Measurements from ENCODE around the gene ICAM3.

Gene ICAM3

DNA sequence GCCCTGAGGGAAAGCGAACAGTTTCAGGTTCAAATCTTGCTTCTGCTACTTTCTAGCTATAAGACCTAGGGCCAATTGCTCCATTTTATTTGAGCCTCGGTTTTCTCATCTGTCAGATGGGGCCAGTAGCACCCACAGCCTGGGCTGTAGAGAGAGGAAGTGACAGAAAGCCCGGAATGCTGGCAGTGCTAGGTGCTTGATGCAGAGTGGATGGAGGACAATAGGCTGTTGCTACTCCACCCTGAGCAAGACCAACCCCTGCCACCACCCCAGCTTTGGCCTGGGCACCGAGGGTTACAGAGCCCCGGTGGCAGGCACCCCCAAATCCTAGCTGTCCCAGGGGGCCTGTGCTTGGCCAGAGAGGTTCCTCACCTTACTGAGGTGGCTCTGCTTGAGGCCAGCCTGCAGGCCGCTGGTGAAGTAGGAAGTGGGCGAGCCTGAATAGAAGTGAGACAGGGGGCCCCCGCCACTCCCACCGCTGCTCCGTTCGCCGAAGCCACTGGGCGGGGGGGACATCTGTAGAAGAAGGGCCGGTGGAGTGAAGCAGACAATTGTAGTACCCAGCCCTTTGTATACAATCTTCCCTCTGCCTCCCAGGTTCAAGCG lies 21.5 kb downstream of the ICAM3 start:
- Histone ChIP-seq H3K4me1 (ENCODE audit: insufficient read depth, low read length, severe bottlenecking) (peaks cover 16% of the 10 kb centered on the region), H3K9me2 (ENCODE audit: low read depth, low read length) (no peaks in the 10 kb centered on the region), H3K27ac (ENCODE audit: low read depth, low read length, poor library complexity, severe bottlenecking) (no peak overlapping the region), H3K36me3 (ENCODE audit: insufficient read depth, low read length) (peaks cover 69% of the 10 kb centered on the region), H2AFZ (ENCODE audit: low read length) (no peak overlapping the region), H3K4me2 (ENCODE audit: low read length) (no peak overlapping the region), H3K4me3 (ENCODE audit: low read depth, low read length, poor library complexity, severe bottlenecking) (no peak overlapping the region), H3K9me3 (ENCODE audit: low read length) (no peaks in the 10 kb centered on the region), H3K27me3 (ENCODE audit: insufficient read depth, low read length) (no peaks in the 10 kb centered on the region), H3F3A (ENCODE audit: insufficient read depth, low read length) (no peaks in the 10 kb centered on the region), H3K9ac (ENCODE audit: low read length) (no peak overlapping the region), H3K79me2 (ENCODE audit: insufficient read depth, low read length) (no peaks in the 10 kb centered on the region), H4K20me1 (ENCODE audit: insufficient read depth, low read length) (no peaks in the 10 kb centered on the region)
- TF ChIP-seq, protein P1, sequence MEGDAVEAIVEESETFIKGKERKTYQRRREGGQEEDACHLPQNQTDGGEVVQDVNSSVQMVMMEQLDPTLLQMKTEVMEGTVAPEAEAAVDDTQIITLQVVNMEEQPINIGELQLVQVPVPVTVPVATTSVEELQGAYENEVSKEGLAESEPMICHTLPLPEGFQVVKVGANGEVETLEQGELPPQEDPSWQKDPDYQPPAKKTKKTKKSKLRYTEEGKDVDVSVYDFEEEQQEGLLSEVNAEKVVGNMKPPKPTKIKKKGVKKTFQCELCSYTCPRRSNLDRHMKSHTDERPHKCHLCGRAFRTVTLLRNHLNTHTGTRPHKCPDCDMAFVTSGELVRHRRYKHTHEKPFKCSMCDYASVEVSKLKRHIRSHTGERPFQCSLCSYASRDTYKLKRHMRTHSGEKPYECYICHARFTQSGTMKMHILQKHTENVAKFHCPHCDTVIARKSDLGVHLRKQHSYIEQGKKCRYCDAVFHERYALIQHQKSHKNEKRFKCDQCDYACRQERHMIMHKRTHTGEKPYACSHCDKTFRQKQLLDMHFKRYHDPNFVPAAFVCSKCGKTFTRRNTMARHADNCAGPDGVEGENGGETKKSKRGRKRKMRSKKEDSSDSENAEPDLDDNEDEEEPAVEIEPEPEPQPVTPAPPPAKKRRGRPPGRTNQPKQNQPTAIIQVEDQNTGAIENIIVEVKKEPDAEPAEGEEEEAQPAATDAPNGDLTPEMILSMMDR (IDR thresholded peaks at IDR 0.05; ENCODE audit: low read length) = no peak
- TF ChIP-seq EZH2 (IDR thresholded peaks at IDR 0.05; ENCODE audit: borderline replicate concordance, low read length) = no peak

DNA sequence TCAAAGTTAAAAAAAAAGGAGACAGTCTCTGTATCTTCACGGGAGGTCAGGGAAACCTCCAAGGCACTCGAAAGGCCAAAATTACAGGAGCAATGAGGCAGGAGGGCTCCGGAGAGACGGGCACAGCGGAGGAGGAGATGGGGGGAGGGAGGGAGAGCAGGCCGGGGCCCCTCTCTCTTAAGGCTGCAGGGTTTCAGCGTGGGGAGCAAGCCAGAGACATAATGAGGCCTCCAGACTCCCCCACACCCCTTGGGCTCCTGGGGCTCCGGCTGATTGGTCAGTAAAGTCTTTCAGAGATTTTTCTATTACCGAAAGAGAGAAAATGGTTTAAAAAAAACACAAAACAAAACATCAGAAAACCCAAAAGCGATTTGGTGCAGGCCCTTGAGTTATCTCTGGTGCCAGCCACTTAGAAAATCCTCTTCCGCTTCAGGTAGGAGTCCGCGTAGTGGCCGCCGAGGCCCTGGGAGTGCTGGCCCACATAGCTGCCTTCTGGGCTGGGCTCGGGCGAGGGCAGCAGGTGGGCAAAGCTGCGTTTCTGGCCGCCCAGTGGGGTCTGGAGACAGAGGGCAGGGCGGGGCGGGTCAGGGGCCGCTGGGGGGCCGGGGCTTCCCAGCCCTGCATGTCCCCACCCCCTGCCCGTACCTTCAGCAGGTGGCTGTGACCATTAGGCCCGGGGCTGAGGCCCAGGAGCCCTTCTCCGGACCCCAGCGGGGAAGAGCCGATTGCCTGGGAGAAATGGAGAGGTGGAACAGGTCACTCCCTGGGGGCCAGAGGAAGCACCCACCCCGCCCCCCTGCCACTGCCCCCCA lies 22.2 kb downstream of the ICAM3 start:
- Histone ChIP-seq H3K27ac (ENCODE audit: low read depth, low read length, poor library complexity, severe bottlenecking) (no peak overlapping the region), H3K4me2 (ENCODE audit: low read length) (no peak overlapping the region), H4K20me1 (ENCODE audit: insufficient read depth, low read length) (no peaks in the 10 kb centered on the region), H3K27me3 (ENCODE audit: insufficient read depth, low read length) (no peaks in the 10 kb centered on the region), H3K36me3 (ENCODE audit: insufficient read depth, low read length) (peaks cover 62% of the 10 kb centered on the region), H3K9me3 (ENCODE audit: low read length) (no peaks in the 10 kb centered on the region), H3K79me2 (ENCODE audit: insufficient read depth, low read length) (no peaks in the 10 kb centered on the region), H3F3A (ENCODE audit: insufficient read depth, low read length) (no peaks in the 10 kb centered on the region), H3K9ac (ENCODE audit: low read length) (no peak overlapping the region), H2AFZ (ENCODE audit: low read length) (no peak overlapping the region), H3K4me1 (ENCODE audit: insufficient read depth, low read length, severe bottlenecking) (peaks cover 16% of the 10 kb centered on the region), H3K4me3 (ENCODE audit: low read depth, low read length, poor library complexity, severe bottlenecking) (no peak overlapping the region), H3K9me2 (ENCODE audit: low read depth, low read length) (no peaks in the 10 kb centered on the region)
- TF ChIP-seq, protein P1 (IDR thresholded peaks at IDR 0.05; ENCODE audit: low read length) = no peak
- no peak for TF ChIP-seq EZH2 (IDR thresholded peaks at IDR 0.05; ENCODE audit: borderline replicate concordance, low read length)

DNA sequence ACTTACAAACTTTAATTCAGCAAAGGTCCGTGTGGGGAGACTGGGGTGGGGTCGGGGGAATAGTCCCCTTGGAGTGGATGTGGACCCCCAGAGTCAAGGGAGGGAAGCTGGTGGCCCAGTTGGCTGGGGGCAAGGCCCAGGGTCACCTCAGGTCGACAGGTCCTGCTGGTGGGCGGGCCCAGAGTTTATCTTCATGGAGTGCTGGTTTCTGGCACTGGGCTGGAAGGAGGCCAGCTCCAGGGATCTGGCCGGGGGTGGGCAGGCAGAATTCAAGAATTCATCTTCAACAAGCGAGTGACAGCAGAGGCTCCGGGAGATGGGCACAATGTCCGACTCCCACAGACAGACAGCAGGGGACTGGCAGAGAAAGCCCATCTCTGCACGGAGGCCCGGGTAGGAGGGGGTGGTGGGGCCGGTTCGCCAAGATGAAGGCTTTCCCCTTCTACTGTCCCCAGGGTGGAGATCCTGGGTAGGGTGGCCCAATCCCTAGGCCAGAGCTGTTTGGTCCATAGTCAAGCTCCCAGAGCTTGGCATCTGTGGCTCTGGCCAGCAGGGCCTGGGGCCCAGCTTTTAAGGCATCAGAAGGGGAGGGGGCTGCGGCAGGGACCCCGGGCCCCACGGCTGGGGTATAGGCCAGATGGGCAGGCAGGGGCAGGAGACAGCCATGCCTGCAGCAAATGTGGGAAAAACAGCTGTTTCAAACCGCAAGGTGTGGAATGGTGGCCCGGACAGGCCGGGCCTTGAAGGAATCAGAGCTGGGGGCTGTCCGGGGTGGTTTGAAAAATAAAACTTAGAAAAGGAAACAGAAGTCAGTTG lies 23.0 kb downstream of the ICAM3 start:
- Histone ChIP-seq H4K20me1 (ENCODE audit: insufficient read depth, low read length) (no peaks in the 10 kb centered on the region), H3K79me2 (ENCODE audit: insufficient read depth, low read length) (no peaks in the 10 kb centered on the region), H3K9me3 (ENCODE audit: low read length) (no peaks in the 10 kb centered on the region), H3K4me1 (ENCODE audit: insufficient read depth, low read length, severe bottlenecking) (peaks cover 16% of the 10 kb centered on the region), H3K4me2 (ENCODE audit: low read length) (peak overlapping the region; percentile 78), H3K9me2 (ENCODE audit: low read depth, low read length) (no peaks in the 10 kb centered on the region), H3K36me3 (ENCODE audit: insufficient read depth, low read length) (peaks cover 54% of the 10 kb centered on the region), H2AFZ (ENCODE audit: low read length) (no peak overlapping the region), H3K9ac (ENCODE audit: low read length) (peak overlapping the region; percentile 72; the same call in 1 of the 2 replicates), H3K27me3 (ENCODE audit: insufficient read depth, low read length) (no peaks in the 10 kb centered on the region), H3K27ac (ENCODE audit: low read depth, low read length, poor library complexity, severe bottlenecking) (no peak overlapping the region), H3F3A (ENCODE audit: insufficient read depth, low read length) (no peaks in the 10 kb centered on the region), H3K4me3 (ENCODE audit: low read depth, low read length, poor library complexity, severe bottlenecking) (peak overlapping the region; percentile 73)
- TF ChIP-seq, protein P1 (IDR thresholded peaks at IDR 0.05; ENCODE audit: low read length) = no peak
- no peak for TF ChIP-seq EZH2 (IDR thresholded peaks at IDR 0.05; ENCODE audit: borderline replicate concordance, low read length)
